Mesenchymal stem cell (in vitro differentiated cells and primary cell): ENCODE results near the gene KCNH1.

ENCODE experiments used
- DNase-seq: peaks from one replicate; pipeline ENCODE4 v3.0.0-alpha.2; 2013
- H2AFZ ChIP-seq: one replicate; pipeline ENCODE4 v1.6.1; 2013; ENCODE audit warnings: low read depth, mild to moderate bottlenecking, control low read depth, inconsistent platforms, low read length, moderate library complexity
- H2AK5ac ChIP-seq: 2 replicates; pipeline ENCODE4 v1.6.1; 2013; ENCODE audit warnings: low read length, moderate library complexity, mild to moderate bottlenecking, inconsistent platforms; ENCODE audit not compliant: severe bottlenecking
- H2BK120ac ChIP-seq: one replicate; pipeline ENCODE4 v1.6.1; 2013; ENCODE audit warnings: low read depth, mild to moderate bottlenecking, inconsistent platforms, low read length, moderate library complexity
- H2BK12ac ChIP-seq, 2 experiments: one replicate each; pipeline ENCODE4 v1.6.1; 2013; ENCODE audit warnings: inconsistent platforms in 2 of 2, low read length in 2 of 2, mild to moderate bottlenecking in 2 of 2, moderate library complexity in 2 of 2, control low read depth in 1 of 2
- H2BK15ac ChIP-seq: one replicate; pipeline ENCODE4 v1.6.1; 2013; ENCODE audit warnings: mild to moderate bottlenecking, low read depth, inconsistent platforms; ENCODE audit not compliant: poor library complexity, severe bottlenecking
- H2BK5ac ChIP-seq: 2 replicates; pipeline ENCODE4 v1.6.1; 2013; ENCODE audit warnings: low read depth, mild to moderate bottlenecking, low read length, control low read depth, inconsistent platforms; ENCODE audit not compliant: poor library complexity, severe bottlenecking
- H3K14ac ChIP-seq, 2 experiments: one replicate each; pipeline ENCODE4 v1.6.1; 2013; ENCODE audit warnings: inconsistent platforms in 2 of 2, low read length in 2 of 2, control low read depth in 1 of 2, mild to moderate bottlenecking in 1 of 2, moderate library complexity in 1 of 2
- H3K18ac ChIP-seq, 2 experiments: one replicate each; pipeline ENCODE4 v1.6.1; 2013; ENCODE audit warnings: inconsistent platforms in 2 of 2, low read length in 2 of 2, control low read depth in 1 of 2, low read depth in 1 of 2, mild to moderate bottlenecking in 1 of 2
- H3K23ac ChIP-seq, 2 experiments: one replicate each; pipeline ENCODE4 v1.6.1; 2013; ENCODE audit warnings: inconsistent platforms in 2 of 2, low read length in 2 of 2, mild to moderate bottlenecking in 2 of 2, moderate library complexity in 2 of 2, control low read depth in 1 of 2
- H3K27ac ChIP-seq: 2 replicates; pipeline ENCODE4 v1.5.1; 2013; ENCODE audit warnings: mild to moderate bottlenecking, moderate library complexity, low read length, control low read depth, inconsistent platforms; ENCODE audit not compliant: poor library complexity, severe bottlenecking
- H3K27me3 ChIP-seq, 2 experiments: 2 replicates each; pipeline versions ENCODE4 v1.6.1 to v1.7.0; 2013; ENCODE audit warnings: low read length in 2 of 2, mild to moderate bottlenecking in 2 of 2, moderate library complexity in 2 of 2, control low read depth in 1 of 2, inconsistent platforms in 1 of 2; ENCODE audit not compliant: control insufficient read depth in 1 of 2, insufficient read depth in 1 of 2
- H3K36me3 ChIP-seq, 2 experiments: 2 replicates each; pipeline versions ENCODE4 v1.6.1 to v1.7.0; 2013; ENCODE audit warnings: low read length in 2 of 2, control low read depth in 1 of 2, inconsistent platforms in 1 of 2, low read depth in 1 of 2, mild to moderate bottlenecking in 1 of 2; ENCODE audit not compliant: insufficient read depth in 2 of 2, control insufficient read depth in 1 of 2
- H3K4ac ChIP-seq, 2 experiments: one replicate each; pipeline ENCODE4 v1.6.1; 2013; ENCODE audit warnings: inconsistent platforms in 2 of 2, low read length in 2 of 2, mild to moderate bottlenecking in 2 of 2, moderate library complexity in 2 of 2, control low read depth in 1 of 2, low read depth in 1 of 2
- H3K4me1 ChIP-seq: 2 replicates; pipeline ENCODE4 v1.6.1; 2013; ENCODE audit warnings: low read depth, low read length, control low read depth; ENCODE audit not compliant: control insufficient read depth, insufficient read depth
- H3K4me2 ChIP-seq: 2 replicates; pipeline ENCODE4 v1.6.1; 2013; ENCODE audit warnings: low read length, mild to moderate bottlenecking, inconsistent platforms; ENCODE audit not compliant: poor library complexity, severe bottlenecking
- H3K4me3 ChIP-seq, 2 experiments: 2 replicates each; pipeline versions ENCODE4 v1.5.1 to v1.7.0; 2013; ENCODE audit warnings: low read length in 2 of 2, mild to moderate bottlenecking in 2 of 2, control low read depth in 1 of 2, low read depth in 1 of 2; ENCODE audit not compliant: insufficient read depth in 1 of 2
- H3K79me1 ChIP-seq: replicated peaks from 2 replicates; pipeline ENCODE4 v1.6.1; 2013; ENCODE audit warnings: mild to moderate bottlenecking, control low read depth, low read length, inconsistent platforms; ENCODE audit not compliant: poor library complexity, severe bottlenecking
- H3K9ac ChIP-seq: 2 replicates; pipeline ENCODE4 v1.7.0; 2013; ENCODE audit warnings: mild to moderate bottlenecking, low read length, moderate library complexity
- H3K9me3 ChIP-seq: 2 replicates; pipeline ENCODE4 v1.7.0; 2013; ENCODE audit warnings: mild to moderate bottlenecking, low read length; ENCODE audit not compliant: control insufficient read depth
- H4K8ac ChIP-seq: one replicate; pipeline ENCODE4 v1.6.1; 2013; ENCODE audit warnings: inconsistent platforms, mild to moderate bottlenecking, low read length, moderate library complexity
- H4K91ac ChIP-seq: one replicate; pipeline ENCODE4 v1.6.1; 2013; ENCODE audit warnings: mild to moderate bottlenecking, low read length, inconsistent platforms
- WGBS: methylation state at CpG from one replicate; pipeline ENCODE4 v1.1.7; 2013; ENCODE audit warnings: mixed read lengths; 5-methylcytosine and 5-hydroxymethylcytosine counted together

KCNH1 gene

GRCh38 chr1:210905365-210905904, 228.5 kb downstream of the KCNH1 start:
- Histone ChIP-seq H3K79me1 (peaks cover 6% of the 10 kb centered on the region), H4K91ac (no peak overlapping the region), H2AK5ac (no peak overlapping the region), H3K18ac (no peak overlapping the region), H2BK5ac (no peak overlapping the region), H2BK120ac (no peak overlapping the region), H3K4me3 (no peak overlapping the region), H3K14ac (no peak overlapping the region), H3K36me3 (no peaks in the 10 kb centered on the region), H3K27ac (no peak overlapping the region), H2BK12ac (no peak overlapping the region), H2BK15ac (no peak overlapping the region), H2AFZ (no peak overlapping the region), H3K9me3 (no peaks in the 10 kb centered on the region), H4K8ac (no peak overlapping the region), H3K4ac (no peak overlapping the region), H3K9ac (no peak overlapping the region), H3K4me1 (peaks cover 4% of the 10 kb centered on the region), H3K4me2 (no peak overlapping the region), H3K23ac (no peak overlapping the region), H3K27me3 (no peaks in the 10 kb centered on the region)
- no peak for DNase-seq
- WGBS, result 54% methylated on average over 4 of the region's 4 CpGs

DNA sequence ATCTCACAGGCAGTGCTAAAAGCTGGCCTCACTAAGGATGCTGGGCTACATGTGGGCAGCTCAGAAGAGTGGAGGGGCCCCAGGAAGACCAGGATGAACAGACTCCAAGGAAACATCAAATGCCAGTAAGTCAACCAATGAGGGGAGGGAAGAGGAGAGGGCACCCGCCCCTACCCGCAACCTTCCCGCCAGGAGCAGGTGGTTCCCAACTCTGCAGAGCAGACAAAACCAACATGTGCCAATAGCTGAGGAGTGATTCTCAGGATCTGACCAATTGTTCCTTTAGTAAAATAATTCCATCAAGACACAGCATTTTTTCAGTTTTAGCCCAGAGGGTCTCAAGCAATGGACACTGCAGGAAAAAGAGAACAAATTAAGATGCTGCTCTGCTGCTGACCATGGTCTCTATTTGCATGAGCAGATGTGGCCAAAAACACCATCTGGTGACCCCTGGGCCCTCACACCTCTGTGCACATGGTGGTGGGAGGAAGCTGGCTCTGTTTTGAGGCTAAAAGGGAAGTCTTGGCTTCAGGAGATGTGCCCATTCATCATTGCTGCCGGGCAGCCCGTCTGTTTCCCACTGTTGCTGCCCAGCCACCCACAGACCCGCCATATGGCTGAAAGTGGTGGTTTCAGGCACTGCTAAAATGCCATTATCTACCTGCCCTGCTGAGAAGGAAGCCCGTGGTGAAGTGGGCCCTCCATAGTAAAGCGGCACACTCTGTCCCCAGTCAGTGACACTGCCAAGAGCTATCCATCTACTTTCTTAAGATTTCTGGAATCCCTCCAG, 231.8 kb downstream of the KCNH1 start:
- Histone ChIP-seq H2BK15ac (no peak overlapping the region), H2BK5ac (no peak overlapping the region), H2AK5ac (no peak overlapping the region), H4K91ac (no peak overlapping the region), H4K8ac (no peak overlapping the region), H3K18ac (no peak overlapping the region), H3K27ac (no peak overlapping the region), H3K4ac (no peak overlapping the region), H3K4me2 (no peak overlapping the region), H3K36me3 (no peaks in the 10 kb centered on the region), H2AFZ (no peak overlapping the region), H3K4me1 (peaks cover 4% of the 10 kb centered on the region), H2BK120ac (no peak overlapping the region), H3K4me3 (no peak overlapping the region), H3K14ac (no peak overlapping the region), H3K9ac (no peak overlapping the region), H3K9me3 (no peaks in the 10 kb centered on the region), H2BK12ac (no peak overlapping the region), H3K23ac (no peak overlapping the region), H3K27me3 (no peaks in the 10 kb centered on the region), H3K79me1 (peaks cover 8% of the 10 kb centered on the region)
- DNase-seq, result no peak
- WGBS, result 75% methylated on average over 6 of the region's 8 CpGs

GRCh38 chr1:210900820-210901219, 233.1 kb downstream of the KCNH1 start:
- WGBS, result 63% methylated on average over 2 of the region's 2 CpGs
- H3K36me3 ChIP-seq, result no peaks in the 10 kb centered on the region
- H4K8ac ChIP-seq, result no peak overlapping the region
- no peak overlapping the region for H3K23ac ChIP-seq
- no peak overlapping the region for H2BK15ac ChIP-seq
- H3K4me3 ChIP-seq, result no peak overlapping the region
- no peak overlapping the region for H2BK12ac ChIP-seq
- H3K79me1 ChIP-seq, result peaks cover 8% of the 10 kb centered on the region
- H3K27ac ChIP-seq, result no peak overlapping the region
- no peak overlapping the region for H3K4me2 ChIP-seq
- DNase-seq, result no peak
- H2AK5ac ChIP-seq, result no peak overlapping the region
- no peak overlapping the region for H3K18ac ChIP-seq
- no peak overlapping the region for H4K91ac ChIP-seq
- H3K14ac ChIP-seq, result no peak overlapping the region
- no peak overlapping the region for H2AFZ ChIP-seq
- H3K9me3 ChIP-seq, result no peaks in the 10 kb centered on the region
- no peak overlapping the region for H2BK120ac ChIP-seq
- no peak overlapping the region for H3K9ac ChIP-seq
- H2BK5ac ChIP-seq, result no peak overlapping the region
- no peaks in the 10 kb centered on the region for H3K27me3 ChIP-seq
- H3K4ac ChIP-seq, result no peak overlapping the region
- peaks cover 4% of the 10 kb centered on the region for H3K4me1 ChIP-seq

DNA sequence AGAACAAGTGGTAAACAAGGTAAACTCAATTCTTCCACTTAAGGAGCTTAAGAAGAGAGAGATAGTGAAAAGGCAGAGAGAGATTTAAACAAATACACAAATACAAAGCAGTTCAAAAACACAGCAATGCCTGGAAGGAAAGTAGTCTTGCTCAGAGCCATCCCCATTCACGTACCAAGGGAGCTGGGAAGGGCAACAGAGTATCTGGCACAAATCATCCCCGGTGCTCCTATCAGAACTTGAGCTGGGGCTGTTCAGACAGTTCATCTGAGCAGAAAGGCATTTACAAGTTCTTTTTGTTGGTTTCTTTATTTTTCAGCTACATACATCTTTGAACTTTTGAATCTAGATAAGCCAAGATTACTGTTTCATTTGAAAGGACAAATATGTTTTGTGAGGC, 233.9 kb downstream of the KCNH1 start:
- H3K4me1 ChIP-seq, result peaks cover 4% of the 10 kb centered on the region
- no peak overlapping the region for H3K18ac ChIP-seq
- WGBS, result 53% methylated on average over 1 of the region's 2 CpGs
- H3K4ac ChIP-seq, result no peak overlapping the region
- H3K9ac ChIP-seq, result no peak overlapping the region
- H4K91ac ChIP-seq, result no peak overlapping the region
- H2BK15ac ChIP-seq, result no peak overlapping the region
- H3K79me1 ChIP-seq, result peaks cover 8% of the 10 kb centered on the region
- no peak overlapping the region for H2BK5ac ChIP-seq
- H2AFZ ChIP-seq, result no peak overlapping the region
- H3K4me2 ChIP-seq, result no peak overlapping the region
- H3K36me3 ChIP-seq, result no peaks in the 10 kb centered on the region
- no peak overlapping the region for H3K14ac ChIP-seq
- DNase-seq, result no peak
- no peaks in the 10 kb centered on the region for H3K27me3 ChIP-seq
- H4K8ac ChIP-seq, result no peak overlapping the region
- no peaks in the 10 kb centered on the region for H3K9me3 ChIP-seq
- H2AK5ac ChIP-seq, result no peak overlapping the region
- no peak overlapping the region for H2BK12ac ChIP-seq
- H3K4me3 ChIP-seq, result no peak overlapping the region
- no peak overlapping the region for H3K23ac ChIP-seq
- H3K27ac ChIP-seq, result no peak overlapping the region
- H2BK120ac ChIP-seq, result no peak overlapping the region
